ENCODE data around the gene ELK4.

The ELK4 gene, protein sequence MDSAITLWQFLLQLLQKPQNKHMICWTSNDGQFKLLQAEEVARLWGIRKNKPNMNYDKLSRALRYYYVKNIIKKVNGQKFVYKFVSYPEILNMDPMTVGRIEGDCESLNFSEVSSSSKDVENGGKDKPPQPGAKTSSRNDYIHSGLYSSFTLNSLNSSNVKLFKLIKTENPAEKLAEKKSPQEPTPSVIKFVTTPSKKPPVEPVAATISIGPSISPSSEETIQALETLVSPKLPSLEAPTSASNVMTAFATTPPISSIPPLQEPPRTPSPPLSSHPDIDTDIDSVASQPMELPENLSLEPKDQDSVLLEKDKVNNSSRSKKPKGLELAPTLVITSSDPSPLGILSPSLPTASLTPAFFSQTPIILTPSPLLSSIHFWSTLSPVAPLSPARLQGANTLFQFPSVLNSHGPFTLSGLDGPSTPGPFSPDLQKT

DNA sequence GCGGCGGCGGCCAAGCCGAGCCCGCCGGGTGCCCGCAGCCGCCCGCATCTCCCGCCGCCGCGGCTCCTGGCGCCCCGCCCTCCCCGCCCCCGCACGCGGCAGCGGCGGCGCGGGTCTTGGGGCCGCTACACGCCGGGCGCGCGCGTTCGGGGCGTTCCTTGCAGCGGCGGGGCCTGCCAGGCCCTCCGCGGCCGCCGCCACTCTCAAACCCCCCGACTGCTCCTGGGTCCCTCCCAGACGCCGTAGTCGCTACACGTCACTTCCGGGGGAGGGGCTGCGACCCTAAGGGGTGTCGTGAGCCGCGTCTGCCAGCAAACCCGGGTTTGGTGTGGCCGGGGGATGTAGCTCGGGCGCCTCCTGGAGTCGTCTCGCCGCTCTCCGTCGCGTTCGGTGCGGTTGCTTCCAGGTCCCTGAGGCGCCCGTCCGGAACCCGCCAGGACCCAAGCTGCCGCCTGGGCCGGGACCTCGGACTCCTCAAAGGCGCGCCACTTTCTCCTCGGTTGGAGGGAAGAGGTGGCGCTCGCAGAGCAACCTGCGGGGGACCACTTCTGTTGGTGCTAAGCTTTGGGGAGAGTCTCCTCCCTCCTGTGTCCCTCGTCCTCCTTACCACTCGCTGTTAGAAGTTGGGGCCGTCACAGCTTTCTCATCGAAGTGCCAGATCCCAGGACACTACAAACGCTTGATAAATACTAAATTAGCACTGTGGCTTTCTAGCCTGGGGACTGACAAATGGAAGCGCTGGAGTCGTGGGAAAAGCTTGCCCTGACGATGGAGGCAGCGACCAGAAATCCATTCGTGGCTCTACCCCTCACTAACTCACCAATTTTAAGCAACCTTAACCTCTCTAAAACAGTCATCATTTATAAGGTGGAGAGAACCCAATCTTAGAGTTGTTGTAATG lies at the start of gene ELK4:
ELK4 (minus strand) TSS at position 244 of the 901 bp plus-strand sequence. CDS start 8,129 bp downstream, outside the sequence.
- peak within 1 kb of the TSS; percentile 48 for H3K4me3 ChIP-seq (ENCODE audit: low read length)
- no peaks in the 10 kb centered on the region for H3K27me3 ChIP-seq (ENCODE audit: control insufficient read depth, insufficient read depth, low read length)
- peaks cover 9% of the 10 kb centered on the region for H3K4me1 ChIP-seq (ENCODE audit: control insufficient read depth, insufficient read depth, low read length)
- no peaks in the 10 kb centered on the region for H3K9me3 ChIP-seq (ENCODE audit: control insufficient read depth, low read length)
- peak within 1 kb of the TSS; percentile 78 for H3K9ac ChIP-seq (ENCODE audit: low read length)
- H3K36me3 ChIP-seq (ENCODE audit: control insufficient read depth, insufficient read depth, low read length): no peaks in the 10 kb centered on the region

DNA sequence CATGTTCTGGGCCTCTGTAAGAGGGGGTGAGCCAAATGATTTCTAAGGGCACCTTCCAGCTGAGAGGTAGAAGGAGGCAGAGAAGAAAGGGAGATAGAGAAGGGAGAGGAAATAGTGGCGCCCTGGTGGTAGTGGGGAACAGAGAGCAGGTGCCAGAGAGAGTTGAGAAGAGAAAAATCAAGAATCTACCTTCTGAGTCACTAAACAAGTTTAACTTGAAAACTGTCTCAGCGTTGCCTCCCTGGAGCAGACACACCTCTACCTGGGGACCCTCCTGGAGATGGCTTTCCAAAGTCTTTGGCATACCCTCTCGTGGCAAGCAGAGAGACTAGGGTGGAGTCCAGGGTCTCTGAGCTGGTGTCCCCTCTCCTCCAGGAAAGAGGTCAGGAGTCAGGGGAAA lies 49.6 kb upstream of the ELK4 start:
- H3K4me3 ChIP-seq (ENCODE audit: low read length): no peak overlapping the region
- peaks cover 34% of the 10 kb centered on the region for H3K4me1 ChIP-seq (ENCODE audit: control insufficient read depth, insufficient read depth, low read length)
- no peak overlapping the region for H3K9ac ChIP-seq (ENCODE audit: low read length)
- H3K36me3 ChIP-seq (ENCODE audit: control insufficient read depth, insufficient read depth, low read length): no peaks in the 10 kb centered on the region
- H3K9me3 ChIP-seq (ENCODE audit: control insufficient read depth, low read length): no peaks in the 10 kb centered on the region
- H3K27me3 ChIP-seq (ENCODE audit: control insufficient read depth, insufficient read depth, low read length): no peaks in the 10 kb centered on the region

DNA sequence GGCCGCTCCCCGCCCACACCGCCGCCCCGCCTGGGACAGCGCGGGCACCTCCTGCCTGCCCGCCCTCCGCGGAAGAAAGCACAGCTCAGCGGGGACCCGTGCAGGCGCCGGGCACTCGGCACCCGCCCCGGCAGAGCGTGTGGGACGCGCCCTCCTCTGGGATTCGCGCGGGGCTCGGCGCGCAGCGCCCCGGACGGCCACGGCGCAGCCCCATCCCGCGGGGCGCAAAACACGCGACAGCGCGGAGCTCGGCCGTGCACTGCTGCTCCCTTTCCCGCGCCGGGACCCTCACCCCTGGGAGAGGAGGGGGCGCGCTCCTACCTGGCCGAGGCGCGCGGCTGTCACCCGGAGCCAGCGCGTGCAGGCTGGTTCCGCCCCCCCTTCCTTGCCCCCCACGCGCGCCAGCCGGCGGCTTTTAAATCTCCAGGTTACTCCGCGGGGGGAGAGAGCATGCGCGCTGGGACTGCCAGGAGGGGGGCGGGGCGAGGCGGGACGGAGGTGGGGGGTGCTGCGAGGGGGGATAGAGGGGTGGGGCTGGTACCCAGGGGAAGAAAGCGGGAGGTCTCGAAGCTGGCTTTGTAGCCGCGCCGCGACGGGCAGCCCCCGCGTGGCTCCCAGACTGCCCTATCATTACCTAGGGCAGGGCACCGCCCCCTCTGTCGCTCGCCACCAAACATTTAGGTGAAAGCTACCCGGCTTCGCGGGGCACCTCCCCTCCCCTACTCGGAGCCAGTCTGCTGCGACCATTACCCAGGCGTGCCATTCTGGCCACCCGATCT lies 48.5 kb upstream of the ELK4 start, which contains the start of gene SLC45A3:
SLC45A3 (minus strand) TSS at position 437 of the 779 bp plus-strand sequence. CDS start 15,853 bp downstream, outside the sequence.
- Histone ChIP-seq H3K9ac (ENCODE audit: low read length) (peak within 1 kb of the TSS; percentile 77), H3K36me3 (ENCODE audit: control insufficient read depth, insufficient read depth, low read length) (no peaks in the 10 kb centered on the region), H3K4me3 (ENCODE audit: low read length) (peak within 1 kb of the TSS; percentile 63), H3K9me3 (ENCODE audit: control insufficient read depth, low read length) (no peaks in the 10 kb centered on the region), H3K27me3 (ENCODE audit: control insufficient read depth, insufficient read depth, low read length) (no peaks in the 10 kb centered on the region), H3K4me1 (ENCODE audit: control insufficient read depth, insufficient read depth, low read length) (peaks cover 43% of the 10 kb centered on the region)

- H3K9ac ChIP-seq (ENCODE audit: low read length): peak overlapping the region; percentile 77
- no peaks in the 10 kb centered on the region for H3K9me3 ChIP-seq (ENCODE audit: control insufficient read depth, low read length)
- no peaks in the 10 kb centered on the region for H3K36me3 ChIP-seq (ENCODE audit: control insufficient read depth, insufficient read depth, low read length)
- H3K4me3 ChIP-seq (ENCODE audit: low read length): peak overlapping the region; percentile 63
- H3K27me3 ChIP-seq (ENCODE audit: control insufficient read depth, insufficient read depth, low read length): no peaks in the 10 kb centered on the region
- peaks cover 51% of the 10 kb centered on the region for H3K4me1 ChIP-seq (ENCODE audit: control insufficient read depth, insufficient read depth, low read length)
Measured at GRCh38 chr1:205678286-205679111, 46.7 kb upstream of the ELK4 start.

DNA sequence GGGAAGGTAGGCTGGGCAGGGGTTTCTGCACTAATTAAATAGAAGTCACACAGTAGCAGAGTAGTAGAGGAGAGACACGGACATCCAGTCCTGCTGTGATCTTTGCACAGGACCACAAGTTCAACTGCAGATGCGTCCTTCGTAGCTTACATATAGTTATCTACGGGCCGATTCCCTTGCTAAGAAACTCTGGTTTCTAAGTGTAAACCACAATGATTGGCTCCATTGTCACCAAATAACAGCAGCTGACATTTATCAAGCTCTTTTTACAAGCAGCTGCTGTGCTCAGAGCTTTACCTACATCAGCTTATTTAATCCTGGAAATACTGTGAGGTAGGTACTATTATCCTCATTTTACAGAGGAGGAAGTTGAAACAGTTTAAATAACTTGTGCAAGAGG lies 45.4 kb upstream of the ELK4 start:
- Histone ChIP-seq H3K4me1 (ENCODE audit: control insufficient read depth, insufficient read depth, low read length) (peaks cover 59% of the 10 kb centered on the region), H3K27me3 (ENCODE audit: control insufficient read depth, insufficient read depth, low read length) (no peaks in the 10 kb centered on the region), H3K9ac (ENCODE audit: low read length) (no peak overlapping the region), H3K36me3 (ENCODE audit: control insufficient read depth, insufficient read depth, low read length) (no peaks in the 10 kb centered on the region), H3K9me3 (ENCODE audit: control insufficient read depth, low read length) (no peaks in the 10 kb centered on the region), H3K4me3 (ENCODE audit: low read length) (no peak overlapping the region)

- no peak overlapping the region for H3K4me3 ChIP-seq (ENCODE audit: low read length)
- no peaks in the 10 kb centered on the region for H3K27me3 ChIP-seq (ENCODE audit: control insufficient read depth, insufficient read depth, low read length)
- H3K4me1 ChIP-seq (ENCODE audit: control insufficient read depth, insufficient read depth, low read length): peaks cover 59% of the 10 kb centered on the region
- no peaks in the 10 kb centered on the region for H3K36me3 ChIP-seq (ENCODE audit: control insufficient read depth, insufficient read depth, low read length)
- H3K9ac ChIP-seq (ENCODE audit: low read length): no peak overlapping the region
- no peaks in the 10 kb centered on the region for H3K9me3 ChIP-seq (ENCODE audit: control insufficient read depth, low read length)
Measured at GRCh38 chr1:205676597-205676996, 44.8 kb upstream of the ELK4 start.

DNA sequence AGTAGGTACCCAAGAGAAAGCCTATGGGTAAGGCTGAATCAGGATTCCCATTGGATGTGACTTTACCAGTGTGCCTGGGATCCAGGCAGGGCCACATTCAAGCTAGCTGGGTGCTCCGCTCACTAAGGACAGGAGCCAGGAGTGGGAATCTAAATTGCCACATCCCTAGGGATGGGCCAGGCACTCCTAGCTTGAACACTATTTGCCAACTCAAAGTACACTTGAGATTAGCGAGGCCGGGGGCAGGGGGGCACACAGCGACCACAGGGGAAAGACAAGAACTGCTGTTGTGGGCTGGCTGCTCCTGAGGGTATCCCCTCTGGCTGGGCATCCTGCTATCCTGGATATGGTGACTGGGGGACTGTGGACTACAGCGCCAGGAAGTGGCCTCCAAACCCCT lies 44.2 kb upstream of the ELK4 start:
- no peaks in the 10 kb centered on the region for H3K9me3 ChIP-seq (ENCODE audit: control insufficient read depth, low read length)
- H3K27me3 ChIP-seq (ENCODE audit: control insufficient read depth, insufficient read depth, low read length): no peaks in the 10 kb centered on the region
- peaks cover 55% of the 10 kb centered on the region for H3K4me1 ChIP-seq (ENCODE audit: control insufficient read depth, insufficient read depth, low read length)
- H3K4me3 ChIP-seq (ENCODE audit: low read length): no peak overlapping the region
- H3K9ac ChIP-seq (ENCODE audit: low read length): no peak overlapping the region
- no peaks in the 10 kb centered on the region for H3K36me3 ChIP-seq (ENCODE audit: control insufficient read depth, insufficient read depth, low read length)

DNA sequence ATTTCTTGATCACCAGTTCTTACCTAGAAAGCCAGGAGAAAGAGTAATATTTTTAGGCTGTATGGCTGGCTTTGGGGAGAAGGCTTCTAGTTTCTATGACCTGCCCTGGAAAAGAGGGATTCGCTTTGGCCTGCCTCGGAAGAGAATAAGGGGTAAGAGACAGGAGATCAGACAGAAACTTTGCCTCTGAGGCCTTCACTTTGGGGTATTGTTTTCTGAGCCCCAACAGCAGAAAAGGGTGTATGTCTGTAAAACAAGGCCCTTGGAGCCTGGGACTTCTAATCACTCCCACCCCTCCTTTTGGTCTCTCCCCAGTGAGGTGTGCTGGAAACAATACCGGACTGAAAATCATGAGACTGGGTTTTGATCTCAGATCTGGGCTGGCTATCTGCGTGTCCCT lies 43.4 kb upstream of the ELK4 start:
- H3K4me3 ChIP-seq (ENCODE audit: low read length): no peak overlapping the region
- no peaks in the 10 kb centered on the region for H3K36me3 ChIP-seq (ENCODE audit: control insufficient read depth, insufficient read depth, low read length)
- no peaks in the 10 kb centered on the region for H3K27me3 ChIP-seq (ENCODE audit: control insufficient read depth, insufficient read depth, low read length)
- H3K9me3 ChIP-seq (ENCODE audit: control insufficient read depth, low read length): no peaks in the 10 kb centered on the region
- peaks cover 57% of the 10 kb centered on the region for H3K4me1 ChIP-seq (ENCODE audit: control insufficient read depth, insufficient read depth, low read length)
- peak overlapping the region; percentile 17 for H3K9ac ChIP-seq (ENCODE audit: low read length)

DNA sequence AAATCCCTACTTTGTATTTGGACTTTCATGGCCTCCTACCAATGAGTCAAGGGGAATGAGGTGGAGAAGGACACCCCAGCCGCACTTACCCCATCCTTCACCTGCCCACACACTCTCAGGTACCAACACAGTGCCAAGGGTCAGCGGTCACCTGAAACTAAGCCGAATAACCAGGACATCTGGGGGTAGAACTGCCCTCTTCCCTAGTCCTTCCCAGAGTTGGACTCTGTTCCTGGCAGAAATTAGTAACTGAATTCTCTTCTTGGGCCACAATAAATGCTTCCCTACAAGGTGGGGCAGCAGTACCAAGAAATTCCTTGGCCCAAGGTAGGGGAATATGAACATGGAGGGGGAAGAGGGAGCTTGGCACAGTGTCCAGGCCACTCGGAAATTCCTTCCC lies 41.2 kb upstream of the ELK4 start:
- Histone ChIP-seq H3K27me3 (ENCODE audit: control insufficient read depth, insufficient read depth, low read length) (no peaks in the 10 kb centered on the region), H3K9ac (ENCODE audit: low read length) (no peak overlapping the region), H3K4me1 (ENCODE audit: control insufficient read depth, insufficient read depth, low read length) (peaks cover 66% of the 10 kb centered on the region), H3K9me3 (ENCODE audit: control insufficient read depth, low read length) (no peaks in the 10 kb centered on the region), H3K4me3 (ENCODE audit: low read length) (no peak overlapping the region), H3K36me3 (ENCODE audit: control insufficient read depth, insufficient read depth, low read length) (no peaks in the 10 kb centered on the region)

DNA sequence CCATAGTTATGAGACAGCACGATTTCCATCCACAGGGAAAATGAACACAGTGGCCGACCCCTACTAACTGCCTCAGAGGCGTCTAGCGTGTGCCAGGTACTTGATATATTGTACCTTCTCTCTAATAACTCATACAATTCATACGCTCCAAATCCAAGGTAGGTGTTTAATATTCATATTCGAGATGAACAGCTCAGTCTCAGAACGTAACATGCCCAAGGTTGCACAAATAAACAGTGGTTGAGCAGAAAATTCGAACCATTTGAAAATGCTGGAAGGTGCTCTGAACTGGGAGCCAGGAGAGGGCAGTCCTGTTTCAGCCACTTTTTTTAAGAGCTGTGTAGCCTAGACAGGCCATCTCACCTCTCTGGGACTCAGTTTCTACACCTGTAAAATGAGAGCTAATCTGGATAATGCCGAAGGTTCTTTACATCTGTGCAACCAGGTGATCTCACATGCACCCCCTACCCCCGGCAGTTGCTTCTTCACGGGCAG lies 40.6 kb upstream of the ELK4 start:
- no peak overlapping the region for H3K9ac ChIP-seq (ENCODE audit: low read length)
- no peak overlapping the region for H3K4me3 ChIP-seq (ENCODE audit: low read length)

More for the DNA sequence above, 40.6 kb upstream of the ELK4 start:
- Histone ChIP-seq H3K36me3 (ENCODE audit: control insufficient read depth, insufficient read depth, low read length) (no peaks in the 10 kb centered on the region), H3K27me3 (ENCODE audit: control insufficient read depth, insufficient read depth, low read length) (no peaks in the 10 kb centered on the region), H3K9me3 (ENCODE audit: control insufficient read depth, low read length) (no peaks in the 10 kb centered on the region), H3K4me1 (ENCODE audit: control insufficient read depth, insufficient read depth, low read length) (peaks cover 70% of the 10 kb centered on the region)

Data from mucosa of stomach (tissue), 1 donor.